Central memory CD8-positive, alpha-beta T cell (primary cell): Measurements from ENCODE around the gene RREB1.

Experiments used
- ATAC-seq: fragments of 150-1000 bp; cut with Tn5 transposase; replicated peaks from 2 replicates; pipeline ENCODE4 v1.10.0; 2022; ENCODE audit warnings: mild to moderate bottlenecking, moderate FRiP score, moderate number of reproducible peaks; ENCODE audit not compliant: poor library complexity, severe bottlenecking; ENCODE audit errors: extremely low read depth
- DNase-seq, 2 donors: peaks; one replicate each; pipeline ENCODE4 v3.0.0; 2021; ENCODE audit warnings: low spot score in 2 of 2
- H3K27ac Mint-ChIP-seq: one replicate; pipeline ENCODE4 v1.8.0; 2022; ENCODE audit warnings: low read depth, mild to moderate bottlenecking, moderate library complexity, mixed read lengths
- H3K27me3 Mint-ChIP-seq: one replicate; pipeline ENCODE4 v1.8.0; 2022; ENCODE audit warnings: mixed read lengths
- H3K36me3 Mint-ChIP-seq: one replicate; pipeline ENCODE4 v1.8.0; 2022; ENCODE audit warnings: mild to moderate bottlenecking, moderate library complexity, mixed read lengths; ENCODE audit not compliant: insufficient read depth
- H3K4me1 Mint-ChIP-seq: one replicate; pipeline ENCODE4 v1.8.0; 2022; ENCODE audit warnings: mixed read lengths
- H3K4me3 Mint-ChIP-seq: one replicate; pipeline ENCODE4 v1.8.0; 2022; ENCODE audit warnings: mild to moderate bottlenecking, moderate library complexity, mixed read lengths
- H3K9me3 Mint-ChIP-seq: one replicate; pipeline ENCODE4 v1.8.0; 2022; ENCODE audit warnings: mixed read lengths

Gene RREB1

GRCh38 chr6:7238900-7239589 is 131.3 kb downstream of the RREB1 start:
- Mint-ChIP-seq H3K4me1 (peaks cover 7% of the 10 kb centered on the region), H3K27me3 (no peaks in the 10 kb centered on the region), H3K27ac (no peak overlapping the region), H3K4me3 (no peak overlapping the region), H3K36me3 (peaks cover 20% of the 10 kb centered on the region), H3K9me3 (no peaks in the 10 kb centered on the region)
- DNase-seq (peak; percentile 23 to 39), ATAC-seq (peak; percentile 37)

GRCh38 chr6:7239590-7239948 is 131.8 kb downstream of the RREB1 start:
- DNase-seq, result no peak
- ATAC-seq, result no peak
- Mint-ChIP-seq H3K27me3 (no peaks in the 10 kb centered on the region), H3K27ac (no peak overlapping the region), H3K4me1 (peaks cover 7% of the 10 kb centered on the region), H3K9me3 (no peaks in the 10 kb centered on the region), H3K36me3 (peaks cover 21% of the 10 kb centered on the region), H3K4me3 (no peak overlapping the region)

- Mint-ChIP-seq H3K4me1 (peaks cover 7% of the 10 kb centered on the region), H3K27ac (no peak overlapping the region), H3K36me3 (peaks cover 21% of the 10 kb centered on the region), H3K4me3 (no peak overlapping the region), H3K9me3 (no peaks in the 10 kb centered on the region), H3K27me3 (no peaks in the 10 kb centered on the region)
- ATAC-seq (no peak), DNase-seq (no peak)
These were observed 132.6 kb downstream of the RREB1 start for GRCh38 chr6:7240351-7240750.

- Mint-ChIP-seq H3K27ac (no peak overlapping the region), H3K36me3 (peaks cover 19% of the 10 kb centered on the region), H3K9me3 (no peaks in the 10 kb centered on the region), H3K4me3 (peak overlapping the region; percentile 6), H3K27me3 (no peaks in the 10 kb centered on the region), H3K4me1 (peaks cover 7% of the 10 kb centered on the region)
- DNase-seq, result no peak
- ATAC-seq, result no peak
These were observed 133.4 kb downstream of the RREB1 start for GRCh38 chr6:7241160-7241559.

- ATAC-seq (no peak), DNase-seq (no peak)
- peaks cover 7% of the 10 kb centered on the region for H3K4me1 Mint-ChIP-seq
- no peak overlapping the region for H3K4me3 Mint-ChIP-seq
- H3K36me3 Mint-ChIP-seq, result peaks cover 24% of the 10 kb centered on the region
- no peak overlapping the region for H3K27ac Mint-ChIP-seq
- H3K27me3 Mint-ChIP-seq, result no peaks in the 10 kb centered on the region
- H3K9me3 Mint-ChIP-seq, result no peaks in the 10 kb centered on the region
These were observed 134.2 kb downstream of the RREB1 start for GRCh38 chr6:7241709-7242645.

GRCh38 chr6:7242835-7243178 is 135.0 kb downstream of the RREB1 start:
- DNase-seq (no peak), ATAC-seq (no peak)
- Mint-ChIP-seq H3K4me3 (no peak overlapping the region), H3K36me3 (peaks cover 26% of the 10 kb centered on the region), H3K9me3 (no peaks in the 10 kb centered on the region), H3K27me3 (no peaks in the 10 kb centered on the region), H3K4me1 (peaks cover 7% of the 10 kb centered on the region), H3K27ac (peak overlapping the region; percentile 14)

- peak in 1 of 2 donors; percentile 31 for DNase-seq
- no peaks in the 10 kb centered on the region for H3K9me3 Mint-ChIP-seq
- peaks cover 7% of the 10 kb centered on the region for H3K4me1 Mint-ChIP-seq
- H3K27me3 Mint-ChIP-seq, result no peaks in the 10 kb centered on the region
- H3K27ac Mint-ChIP-seq, result peak overlapping the region; percentile 14
- no peak overlapping the region for H3K4me3 Mint-ChIP-seq
- H3K36me3 Mint-ChIP-seq, result peaks cover 28% of the 10 kb centered on the region
- ATAC-seq, result peak; percentile 66
These were observed 135.6 kb downstream of the RREB1 start for GRCh38 chr6:7243179-7243981.

- peaks cover 13% of the 10 kb centered on the region for H3K4me1 Mint-ChIP-seq
These were observed 138.1 kb downstream of the RREB1 start for GRCh38 chr6:7245668-7246393.

GRCh38 chr6:7246401-7247178 is 138.8 kb downstream of the RREB1 start:
- DNase-seq, result no peak
- no peak overlapping the region for H3K27ac Mint-ChIP-seq
- no peaks in the 10 kb centered on the region for H3K9me3 Mint-ChIP-seq
- no peaks in the 10 kb centered on the region for H3K27me3 Mint-ChIP-seq
- peaks cover 13% of the 10 kb centered on the region for H3K4me1 Mint-ChIP-seq
- ATAC-seq, result no peak
- no peak overlapping the region for H3K4me3 Mint-ChIP-seq
- H3K36me3 Mint-ChIP-seq, result peaks cover 30% of the 10 kb centered on the region

More at GRCh38 chr6:7245668-7246393, 138.1 kb downstream of the RREB1 start:
- Mint-ChIP-seq H3K4me3 (no peak overlapping the region), H3K36me3 (peaks cover 32% of the 10 kb centered on the region), H3K9me3 (no peaks in the 10 kb centered on the region), H3K27ac (peak overlapping the region; percentile 16), H3K27me3 (no peaks in the 10 kb centered on the region)
- ATAC-seq (no peak), DNase-seq (no peak)

- ATAC-seq (no peak), DNase-seq (no peak)
- no peaks in the 10 kb centered on the region for H3K27me3 Mint-ChIP-seq
- peaks cover 13% of the 10 kb centered on the region for H3K4me1 Mint-ChIP-seq
- H3K4me3 Mint-ChIP-seq, result no peak overlapping the region
- H3K36me3 Mint-ChIP-seq, result peaks cover 30% of the 10 kb centered on the region
- H3K9me3 Mint-ChIP-seq, result no peaks in the 10 kb centered on the region
- no peak overlapping the region for H3K27ac Mint-ChIP-seq
These were observed 139.4 kb downstream of the RREB1 start for GRCh38 chr6:7247179-7247456.

- no peaks in the 10 kb centered on the region for H3K9me3 Mint-ChIP-seq
- DNase-seq (no peak), ATAC-seq (no peak)
- H3K27me3 Mint-ChIP-seq, result no peaks in the 10 kb centered on the region
- H3K27ac Mint-ChIP-seq, result no peak overlapping the region
- peaks cover 30% of the 10 kb centered on the region for H3K36me3 Mint-ChIP-seq
- peaks cover 12% of the 10 kb centered on the region for H3K4me1 Mint-ChIP-seq
- H3K4me3 Mint-ChIP-seq, result no peak overlapping the region
These were observed 140.1 kb downstream of the RREB1 start for GRCh38 chr6:7247828-7248227.
